Natural killer cell (primary cell): ENCODE results near the gene SULT2B1. TPM values are rescaled to one million over a fixed set of nuclear protein-coding genes. Genes with fewer than 3 reads are reported as not detected.

Experiments
- ATAC-seq, 3 donors: fragments of 150-1000 bp in 2 of 3; fragments of 200-7000 bp in 1 of 3; cut with Tn5 transposase; 1 replicate in 1 of 3; 2 replicates in 2 of 3; pipeline ENCODE4 v1.10.0; 2021; ENCODE audit warnings: mild to moderate bottlenecking in 2 of 3, moderate library complexity in 2 of 3
- DNase-seq, 2 donors: peaks; one replicate each; pipeline versions ENCODE4 v3.0.0 to v3.0.0-alpha.2; 2013 to 2021; ENCODE audit warnings: mixed read lengths in 1 of 2
- H3K27ac ChIP-seq: one replicate; pipeline ENCODE4 v1.5.1; 2013; ENCODE audit warnings: mild to moderate bottlenecking, low read length
- H3K27me3 ChIP-seq: one replicate; pipeline ENCODE4 v1.6.1; 2013; ENCODE audit warnings: low read length; ENCODE audit not compliant: control insufficient read depth, insufficient read depth
- H3K36me3 ChIP-seq: one replicate; pipeline ENCODE4 v1.6.1; 2013; ENCODE audit warnings: low read length; ENCODE audit not compliant: control insufficient read depth, insufficient read depth
- H3K4me1 ChIP-seq: one replicate; pipeline ENCODE4 v1.6.1; 2013; ENCODE audit warnings: low read length; ENCODE audit not compliant: control insufficient read depth, insufficient read depth
- H3K4me3 ChIP-seq: one replicate; pipeline ENCODE4 v1.5.1; 2013; ENCODE audit warnings: low read length
- H3K9me3 ChIP-seq: one replicate; pipeline ENCODE4 v1.6.1; 2013; ENCODE audit warnings: low read length; ENCODE audit not compliant: control insufficient read depth, insufficient read depth
- H3K27ac Mint-ChIP-seq, 2 donors: one replicate each; pipeline ENCODE4 v1.8.0; 2022; ENCODE audit warnings: mild to moderate bottlenecking in 2 of 2, mixed read lengths in 2 of 2, moderate library complexity in 1 of 2
- H3K27me3 Mint-ChIP-seq, 2 donors: one replicate each; pipeline ENCODE4 v1.8.0; 2022; ENCODE audit warnings: low read depth in 2 of 2, mixed read lengths in 2 of 2
- H3K36me3 Mint-ChIP-seq: one replicate; pipeline ENCODE4 v1.8.0; 2022; ENCODE audit warnings: mixed read lengths
- H3K4me1 Mint-ChIP-seq, 2 donors: one replicate each; pipeline ENCODE4 v1.8.0; 2022; ENCODE audit warnings: mixed read lengths in 2 of 2
- H3K4me3 Mint-ChIP-seq: one replicate; pipeline ENCODE4 v1.8.0; 2022; ENCODE audit warnings: mild to moderate bottlenecking, moderate library complexity, mixed read lengths
- H3K9me3 Mint-ChIP-seq, 2 donors: one replicate each; pipeline ENCODE4 v1.8.0; 2022; ENCODE audit warnings: mixed read lengths in 2 of 2
- WGBS: methylation state at CpG from one replicate; pipeline ENCODE4 v1.1.7; 2013; ENCODE audit warnings: missing lambda C conversion rate; ENCODE audit not compliant: insufficient coverage; 5-methylcytosine and 5-hydroxymethylcytosine counted together
- intact Hi-C: fragments of 100-400 bp; cut with micrococcal nuclease; formaldehyde crosslinking; loops from one replicate; pipeline ENCODE4 v1.14.2; 2022
- total RNA-seq, 4 donors: library from RNA; stranded (reverse); fragments of 120-200 nt in 1 of 4; gene quantifications; one replicate each; pipeline versions ENCODE4 v1.2.3 to v1.2.4, GENCODE V29; 2013 to 2022
- TF ChIP-seq, protein P1 (sequence below): fragments of 200-600 bp; IDR thresholded peaks from one replicate; pipeline ENCODE4 v1.8.0; 2022; ENCODE audit warnings: antibody characterized with exemption

SULT2B1 gene
- total RNA-seq, 3 donors from 2014 or later (not counting 1 experiment from before 2014, with no cell fraction given), result 0.40 TPM; not detected in 2

DNA sequence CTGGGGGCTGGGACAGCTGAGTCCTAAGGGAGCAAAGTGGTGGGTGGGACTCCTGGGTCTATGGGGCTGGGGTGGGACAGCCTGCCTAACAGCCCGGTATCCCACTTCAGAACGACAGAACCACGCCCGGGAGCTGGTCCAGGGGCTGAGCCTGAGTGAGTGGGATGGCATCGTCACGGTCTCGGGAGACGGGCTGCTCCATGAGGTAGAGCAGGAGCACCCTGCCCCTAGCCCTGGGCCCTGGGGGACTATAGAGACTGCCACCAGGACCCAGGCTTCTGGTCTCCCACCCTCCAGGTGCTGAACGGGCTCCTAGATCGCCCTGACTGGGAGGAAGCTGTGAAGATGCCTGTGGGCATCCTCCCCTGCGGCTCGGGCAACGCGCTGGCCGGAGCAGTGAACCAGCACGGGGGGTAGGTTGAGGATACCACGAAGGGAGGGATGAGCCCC is 75.9 kb downstream of the SULT2B1 start:
- WGBS, result 94% methylated on average over 17 of the region's 17 CpGs
- H3K4me1 ChIP-seq, result peaks cover 81% of the 10 kb centered on the region

DNA sequence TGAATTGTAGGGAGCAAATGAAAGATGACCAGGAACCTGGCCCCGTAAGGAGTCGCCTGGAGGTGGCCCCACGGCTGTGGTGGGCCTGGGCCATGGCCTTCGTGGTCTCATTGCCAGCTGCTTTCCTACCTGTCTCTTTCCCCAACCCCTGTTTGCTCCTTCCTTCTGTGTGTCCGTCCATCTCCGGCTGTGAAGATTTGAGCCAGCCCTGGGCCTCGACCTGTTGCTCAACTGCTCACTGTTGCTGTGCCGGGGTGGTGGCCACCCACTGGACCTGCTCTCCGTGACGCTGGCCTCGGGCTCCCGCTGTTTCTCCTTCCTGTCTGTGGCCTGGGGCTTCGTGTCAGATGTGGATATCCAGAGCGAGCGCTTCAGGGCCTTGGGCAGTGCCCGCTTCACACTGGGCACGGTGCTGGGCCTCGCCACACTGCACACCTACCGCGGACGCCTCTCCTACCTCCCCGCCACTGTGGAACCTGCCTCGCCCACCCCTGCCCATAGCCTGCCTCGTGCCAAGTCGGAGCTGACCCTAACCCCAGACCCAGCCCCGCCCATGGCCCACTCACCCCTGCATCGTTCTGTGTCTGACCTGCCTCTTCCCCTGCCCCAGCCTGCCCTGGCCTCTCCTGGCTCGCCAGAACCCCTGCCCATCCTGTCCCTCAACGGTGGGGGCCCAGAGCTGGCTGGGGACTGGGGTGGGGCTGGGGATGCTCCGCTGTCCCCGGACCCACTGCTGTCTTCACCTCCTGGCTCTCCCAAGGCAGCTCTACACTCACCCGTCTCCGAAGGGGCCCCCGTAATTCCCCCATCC is 76.7 kb downstream of the SULT2B1 start:
- Mint-ChIP-seq H3K27ac (peak overlapping the region in 1 of 2 donors; percentile 66), H3K27me3 (no peaks in the 10 kb centered on the region), H3K4me1 (peaks cover 22 to 43% of the 10 kb centered on the region in 2 donors), H3K36me3 (no peaks in the 10 kb centered on the region), H3K4me3 (no peak overlapping the region), H3K9me3 (no peaks in the 10 kb centered on the region)
- no peak for DNase-seq
- H3K4me3 ChIP-seq, result no peak overlapping the region
- H3K36me3 ChIP-seq, result peaks cover 39% of the 10 kb centered on the region
- no peak for ATAC-seq
- peaks cover 81% of the 10 kb centered on the region for H3K4me1 ChIP-seq
- H3K9me3 ChIP-seq, result no peaks in the 10 kb centered on the region
- H3K27me3 ChIP-seq, result no peaks in the 10 kb centered on the region
- H3K27ac ChIP-seq, result no peak overlapping the region
- intact Hi-C loops, result no loop called here
- TF ChIP-seq, protein P1, sequence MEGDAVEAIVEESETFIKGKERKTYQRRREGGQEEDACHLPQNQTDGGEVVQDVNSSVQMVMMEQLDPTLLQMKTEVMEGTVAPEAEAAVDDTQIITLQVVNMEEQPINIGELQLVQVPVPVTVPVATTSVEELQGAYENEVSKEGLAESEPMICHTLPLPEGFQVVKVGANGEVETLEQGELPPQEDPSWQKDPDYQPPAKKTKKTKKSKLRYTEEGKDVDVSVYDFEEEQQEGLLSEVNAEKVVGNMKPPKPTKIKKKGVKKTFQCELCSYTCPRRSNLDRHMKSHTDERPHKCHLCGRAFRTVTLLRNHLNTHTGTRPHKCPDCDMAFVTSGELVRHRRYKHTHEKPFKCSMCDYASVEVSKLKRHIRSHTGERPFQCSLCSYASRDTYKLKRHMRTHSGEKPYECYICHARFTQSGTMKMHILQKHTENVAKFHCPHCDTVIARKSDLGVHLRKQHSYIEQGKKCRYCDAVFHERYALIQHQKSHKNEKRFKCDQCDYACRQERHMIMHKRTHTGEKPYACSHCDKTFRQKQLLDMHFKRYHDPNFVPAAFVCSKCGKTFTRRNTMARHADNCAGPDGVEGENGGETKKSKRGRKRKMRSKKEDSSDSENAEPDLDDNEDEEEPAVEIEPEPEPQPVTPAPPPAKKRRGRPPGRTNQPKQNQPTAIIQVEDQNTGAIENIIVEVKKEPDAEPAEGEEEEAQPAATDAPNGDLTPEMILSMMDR, result no peak
- WGBS, result 93% methylated on average over 34 of the region's 34 CpGs

More for the DNA sequence above, 75.9 kb downstream of the SULT2B1 start:
- Mint-ChIP-seq H3K4me1 (peaks cover 29 to 49% of the 10 kb centered on the region in 2 donors), H3K9me3 (no peaks in the 10 kb centered on the region), H3K27me3 (no peaks in the 10 kb centered on the region), H3K4me3 (no peak overlapping the region), H3K36me3 (no peaks in the 10 kb centered on the region), H3K27ac (peak overlapping the region; percentile 23 to 76)
- peaks cover 34% of the 10 kb centered on the region for H3K36me3 ChIP-seq
- H3K27me3 ChIP-seq, result no peaks in the 10 kb centered on the region
- no peak for DNase-seq
- no peak for ATAC-seq
- TF ChIP-seq, protein P1, result no peak
- H3K27ac ChIP-seq, result peak overlapping the region; percentile 17
- intact Hi-C loops, result no loop called here
- no peaks in the 10 kb centered on the region for H3K9me3 ChIP-seq
- H3K4me3 ChIP-seq, result no peak overlapping the region

DNA sequence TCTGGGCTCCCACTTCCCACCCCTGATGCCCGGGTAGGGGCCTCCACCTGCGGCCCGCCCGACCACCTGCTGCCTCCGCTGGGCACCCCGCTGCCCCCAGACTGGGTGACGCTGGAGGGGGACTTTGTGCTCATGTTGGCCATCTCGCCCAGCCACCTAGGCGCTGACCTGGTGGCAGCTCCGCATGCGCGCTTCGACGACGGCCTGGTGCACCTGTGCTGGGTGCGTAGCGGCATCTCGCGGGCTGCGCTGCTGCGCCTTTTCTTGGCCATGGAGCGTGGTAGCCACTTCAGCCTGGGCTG is 77.3 kb downstream of the SULT2B1 start:
- no peaks in the 10 kb centered on the region for H3K27me3 ChIP-seq
- H3K4me3 Mint-ChIP-seq, result no peak overlapping the region
- TF ChIP-seq, protein P1, result no peak
- H3K36me3 Mint-ChIP-seq, result no peaks in the 10 kb centered on the region
- DNase-seq (peak in 1 of 2 donors; percentile 13), ATAC-seq (no peak)
- H3K9me3 Mint-ChIP-seq, result no peaks in the 10 kb centered on the region
- H3K36me3 ChIP-seq, result peaks cover 39% of the 10 kb centered on the region
- H3K4me1 ChIP-seq, result peaks cover 82% of the 10 kb centered on the region
- no peak overlapping the region for H3K4me3 ChIP-seq
- H3K27ac Mint-ChIP-seq, result peak overlapping the region in 1 of 2 donors; percentile 66
- peaks cover 20 to 42% of the 10 kb centered on the region in 2 donors for H3K4me1 Mint-ChIP-seq
- intact Hi-C loops, result no loop called here
- WGBS, result 98% methylated on average over 22 of the region's 22 CpGs
- H3K9me3 ChIP-seq, result no peaks in the 10 kb centered on the region
- H3K27me3 Mint-ChIP-seq, result no peaks in the 10 kb centered on the region
- H3K27ac ChIP-seq, result no peak overlapping the region
